HepG2 (cell line): Measurements from ENCODE around the gene ZBTB7A. TPM values are rescaled to one million over a fixed set of nuclear protein-coding genes. Genes with fewer than 3 reads are reported as not detected.
A peak's percentile ranks its signal among the peaks of the same experiment; 100 is the strongest.

Experiments
- ATAC-seq: fragments of 200-7000 bp; cut with Tn5 transposase; 3 replicates; pipeline ENCODE4 v1.9.1; 2020; ENCODE audit warnings: mild to moderate bottlenecking, moderate library complexity
- BruUV-seq: library from RNA; stranded (reverse); fragments of 400-500 nt; replicated peaks from 2 replicates; lab custom pipeline; 2021; lab: Mats Ljungman, UMichigan
- CTCF ChIA-PET: fragments of 300-600 bp; formaldehyde crosslinking; extraction: SDS; loops from one replicate; lab custom pipeline; 2021; ENCODE audit warnings: low total read pairs, inconsistent platforms, low intra/inter-chr PET ratio; lab: Yijun Ruan, JAX
- POLR2A ChIA-PET: fragments of 350-600 bp; sonication (Branson Sonifier 250); formaldehyde crosslinking; loops from one replicate; lab custom pipeline; 2020; ENCODE audit warnings: antibody characterized with exemption, inconsistent platforms; lab: Yijun Ruan, JAX
- DNase-seq: peaks from one replicate; pipeline ENCODE4 v3.0.0-alpha.2; 2015; ENCODE audit warnings: low spot score
- FAIRE-seq: peaks from 3 replicates; lab custom pipeline; 2011; peaks lifted over from hg19 to GRCh38; lab: Jason Lieb, UNC
- H2AFZ ChIP-seq: one replicate; pipeline ENCODE4 v1.6.1; 2011; ENCODE audit warnings: low read length, inconsistent platforms
- H3K27ac ChIP-seq: fragments of 300-600 bp; 3 replicates; pipeline ENCODE4 v1.8.0; 2011; ENCODE audit warnings: mixed run types, mild to moderate bottlenecking, mixed read lengths, low read length, inconsistent platforms; ENCODE audit not compliant: insufficient read depth; ENCODE audit errors: extremely low read length
- H3K27me3 ChIP-seq, 2 experiments: fragments of 200-600 bp in 1 of 2; 2 replicates in 1 of 2; 3 replicates in 1 of 2; pipeline versions ENCODE4 v1.6.0 to v1.8.0; 2011; ENCODE audit warnings: low read length in 2 of 2, mild to moderate bottlenecking in 2 of 2, moderate library complexity in 2 of 2, inconsistent platforms in 1 of 2; ENCODE audit not compliant: insufficient read depth in 2 of 2, control insufficient read depth in 1 of 2
- H3K36me3 ChIP-seq, 2 experiments: fragments of 200-600 bp in 1 of 2; replicated peaks in 1 of 2; 2 replicates in 1 of 2; 3 replicates in 1 of 2; pipeline versions ENCODE4 v1.5.1 to v1.8.0; 2011; ENCODE audit warnings: low read length in 2 of 2, inconsistent platforms in 1 of 2; ENCODE audit not compliant: insufficient read depth in 2 of 2, control insufficient read depth in 1 of 2
- H3K4me1 ChIP-seq: 2 replicates; pipeline ENCODE4 v1.5.1; 2012; ENCODE audit warnings: low read length, inconsistent platforms; ENCODE audit not compliant: insufficient read depth
- H3K4me2 ChIP-seq: 2 replicates; pipeline ENCODE4 v1.6.0; 2011; ENCODE audit warnings: low read depth, low read length, inconsistent platforms
- H3K4me3 ChIP-seq, 3 experiments: fragments of 200-600 bp in 1 of 3; sonication (generic), shearing (Covaris generic) in 1 of 3; replicated peaks in 1 of 3; 2 replicates each; pipeline ENCODE4 v1.5.1; 2011 to 2016; ENCODE audit warnings: low read length in 3 of 3, inconsistent platforms in 2 of 3, low read depth in 2 of 3, mild to moderate bottlenecking in 2 of 3, control low read depth in 1 of 3, mixed read lengths in 1 of 3; ENCODE audit not compliant: insufficient read depth in 1 of 3
- H3K79me2 ChIP-seq: one replicate; pipeline ENCODE4 v1.6.1; 2011; ENCODE audit warnings: low read length, inconsistent platforms; ENCODE audit not compliant: insufficient read depth
- H3K9ac ChIP-seq: 2 replicates; pipeline ENCODE4 v1.6.0; 2011; ENCODE audit warnings: mild to moderate bottlenecking, low read depth, low read length, inconsistent platforms; ENCODE audit not compliant: insufficient read depth
- H3K9me3 ChIP-seq: 2 replicates; pipeline ENCODE4 v1.5.1; 2012; ENCODE audit warnings: mild to moderate bottlenecking, low read length
- H4K20me1 ChIP-seq: 2 replicates; pipeline ENCODE4 v1.6.0; 2011; ENCODE audit warnings: inconsistent platforms, mild to moderate bottlenecking, low read length, moderate library complexity; ENCODE audit not compliant: insufficient read depth
- HIC2 ChIP-seq: sonication (generic); formaldehyde crosslinking; IDR thresholded peaks from 2 replicates; pipeline ENCODE4 v1.9.0; 2022; ENCODE audit warnings: low read depth, missing genetic modification reagents
- HOXA9 ChIP-seq: sonication (generic); formaldehyde crosslinking; IDR thresholded peaks from 2 replicates; pipeline ENCODE4 v1.8.1; 2022; ENCODE audit warnings: missing genetic modification reagents, mild to moderate bottlenecking, moderate library complexity, borderline replicate concordance
- MAFK ChIP-seq, 2 experiments: IDR thresholded peaks in 1 of 2; conservative IDR thresholded peaks in 1 of 2; 2 replicates each; pipeline ENCODE4 v1.6.1; 2011; ENCODE audit warnings: improper control_type of control experiment in 2 of 2, low read length in 2 of 2
- MTA1 ChIP-seq: sonication (generic); formaldehyde crosslinking; IDR thresholded peaks from 2 replicates; pipeline ENCODE4 v1.4.0; 2020; ENCODE audit warnings: missing genetic modification reagents, mild to moderate bottlenecking, borderline replicate concordance
- NR2F6 ChIP-seq, 2 experiments: IDR thresholded peaks; 2 replicates each; pipeline ENCODE4 v1.6.1; 2016; ENCODE audit warnings: antibody characterized with exemption in 1 of 2, mild to moderate bottlenecking in 1 of 2
- RFXAP ChIP-seq: sonication (generic); formaldehyde crosslinking; IDR thresholded peaks from 2 replicates; pipeline ENCODE4 v1.4.0; 2020; ENCODE audit warnings: missing genetic modification reagents, borderline replicate concordance
- SNAPC4 ChIP-seq: sonication (generic); formaldehyde crosslinking; IDR thresholded peaks from 2 replicates; pipeline ENCODE4 v1.4.0; 2020; ENCODE audit warnings: mild to moderate bottlenecking, missing genetic modification reagents
- TAF1 ChIP-seq: sonication (generic); formaldehyde crosslinking; IDR thresholded peaks from 2 replicates; pipeline ENCODE4 v1.4.0; 2020; ENCODE audit warnings: missing genetic modification reagents
- TBX2 ChIP-seq: sonication (generic); formaldehyde crosslinking; IDR thresholded peaks from 2 replicates; pipeline ENCODE4 v1.5.0; 2020; ENCODE audit warnings: missing genetic modification reagents, mild to moderate bottlenecking, borderline replicate concordance
- ZC3H4 ChIP-seq: sonication (generic); formaldehyde crosslinking; IDR thresholded peaks from 2 replicates; pipeline ENCODE4 v1.4.0; 2020; ENCODE audit warnings: missing genetic modification reagents, borderline replicate concordance
- ZNF605 ChIP-seq: sonication (generic); formaldehyde crosslinking; IDR thresholded peaks from 2 replicates; pipeline ENCODE4 v1.8.0; 2022; ENCODE audit warnings: mild to moderate bottlenecking, missing genetic modification reagents
- WGBS: methylation state at CpG from one replicate; pipeline ENCODE4 v1.1.6; 2017; ENCODE audit warnings: low lambda C conversion rate; 5-methylcytosine and 5-hydroxymethylcytosine counted together
- in situ Hi-C: cut with HindIII; loops from 2 replicates; pipeline ENCODE4 v1.10.0; 2017; ENCODE audit warnings: low pct_unique_long_range_greater_than_20kb; ENCODE audit not compliant: extremely low pct_ligation_motif_present
- intact Hi-C: fragments of 100-400 bp; cut with micrococcal nuclease; formaldehyde crosslinking; loops from one replicate; pipeline ENCODE4 v1.10.0; 2022; ENCODE audit not compliant: unreplicated experiment
- polyA plus RNA-seq, 8 experiments: library from polyadenylated mRNA; depleted of rRNA in 3 of 8; stranded (reverse) in 7 of 8; unstranded in 1 of 8; fragments of >200 nt; fragmentation: Illumina TruSeq in 4 of 8; extraction: Trizol in 4 of 8; gene quantifications; 2 replicates each; pipeline versions ENCODE4 v1.2.1 to v1.2.3, GENCODE V29; 2011 to 2016; ENCODE audit warnings: low read depth in 4 of 8, missing spikeins in 1 of 8, mixed read lengths in 1 of 8; ENCODE audit not compliant: insufficient read depth in 1 of 8
- total RNA-seq, 5 experiments: library from RNA; depleted of rRNA; stranded (reverse); fragments of >200 nt; fragmentation: Illumina TruSeq; extraction: Trizol; gene quantifications; 2 replicates each; pipeline ENCODE4 v1.2.3, GENCODE V29; 2016; ENCODE audit warnings: low read depth in 1 of 5
- TF ChIP-seq, protein P1 (sequence below): sonication (generic); formaldehyde crosslinking; IDR thresholded peaks from 2 replicates; pipeline ENCODE4 v1.5.1; 2020; ENCODE audit warnings: missing genetic modification reagents, mild to moderate bottlenecking, borderline replicate concordance
- TF ChIP-seq, protein P2 (sequence below): sonication (generic); formaldehyde crosslinking; IDR thresholded peaks from 2 replicates; pipeline ENCODE4 v1.4.0; 2020; ENCODE audit warnings: missing genetic modification reagents

The ZBTB7A gene
- total and polyA plus RNA-seq, 2 of the 13 experiments (the other 11 are each of a cell fraction or from before 2014, with no cell fraction given), result 3.6 to 4.0 TPM

- intact Hi-C loops, result no loop called here
- Histone ChIP-seq H3K27ac (no peak overlapping the region), H3K27me3 (no peaks in the 10 kb centered on the region), H3K9me3 (no peaks in the 10 kb centered on the region), H4K20me1 (no peaks in the 10 kb centered on the region), H3K79me2 (no peaks in the 10 kb centered on the region), H3K9ac (peak overlapping the region; percentile 41; the same call in 1 of the 2 replicates), H3K4me3 (peak overlapping the region; percentile 78 to 100 (median 81)), H3K4me1 (peaks cover 37% of the 10 kb centered on the region), H2AFZ (peak overlapping the region; percentile 21), H3K4me2 (peak overlapping the region; percentile 95), H3K36me3 (no peaks in the 10 kb centered on the region)
- ChIA-PET POLR2A (interaction anchor here (0.6 to 2.2 kb wide), 8 partner anchors 12 to 145 kb away, joined by 3 to 15 read pairs (median 5); partner anchors contain the start of genes PIAS4 and ZBTB7A), CTCF (no interaction called here)
- FAIRE-seq (no peak), ATAC-seq (peak; percentile 73), DNase-seq (no peak)
- BruUV-seq, result no TSS peak
- in situ Hi-C loops, result no loop called here
- WGBS, result 2% methylated on average over 12 of the region's 33 CpGs
- TF ChIP-seq HIC2 (no peak), RFXAP (CRISPR knock-in tag) (no peak), MAFK (conservative IDR thresholded peaks at IDR 0.05 in 1 of 2, IDR thresholded peaks at IDR 0.05 in 1 of 2; ENCODE audit: low read length in 2 of 2) (no peak), NR2F6 (IDR thresholded peaks at IDR 0.05) (peak; percentile 93), NR2F6 (CRISPR knock-in tag; IDR thresholded peaks at IDR 0.05) (peak; percentile 86), ZNF605 (CRISPR knock-in tag) (no peak), HOXA9 (CRISPR knock-in tag) (no peak), MTA1 (CRISPR knock-in tag) (no peak), TBX2 (0 out of 2 replicates have a peak, but pooled peaks have one; percentile 51), SNAPC4 (no peak), TAF1 (CRISPR knock-in tag) (peak; percentile 22; the same call in 1 of the 2 replicates), ZC3H4 (CRISPR knock-in tag) (no peak)
- TF ChIP-seq, protein P1, sequence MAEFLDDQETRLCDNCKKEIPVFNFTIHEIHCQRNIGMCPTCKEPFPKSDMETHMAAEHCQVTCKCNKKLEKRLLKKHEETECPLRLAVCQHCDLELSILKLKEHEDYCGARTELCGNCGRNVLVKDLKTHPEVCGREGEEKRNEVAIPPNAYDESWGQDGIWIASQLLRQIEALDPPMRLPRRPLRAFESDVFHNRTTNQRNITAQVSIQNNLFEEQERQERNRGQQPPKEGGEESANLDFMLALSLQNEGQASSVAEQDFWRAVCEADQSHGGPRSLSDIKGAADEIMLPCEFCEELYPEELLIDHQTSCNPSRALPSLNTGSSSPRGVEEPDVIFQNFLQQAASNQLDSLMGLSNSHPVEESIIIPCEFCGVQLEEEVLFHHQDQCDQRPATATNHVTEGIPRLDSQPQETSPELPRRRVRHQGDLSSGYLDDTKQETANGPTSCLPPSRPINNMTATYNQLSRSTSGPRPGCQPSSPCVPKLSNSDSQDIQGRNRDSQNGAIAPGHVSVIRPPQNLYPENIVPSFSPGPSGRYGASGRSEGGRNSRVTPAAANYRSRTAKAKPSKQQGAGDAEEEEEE (CRISPR knock-in tag), result no peak
- TF ChIP-seq, protein P2, sequence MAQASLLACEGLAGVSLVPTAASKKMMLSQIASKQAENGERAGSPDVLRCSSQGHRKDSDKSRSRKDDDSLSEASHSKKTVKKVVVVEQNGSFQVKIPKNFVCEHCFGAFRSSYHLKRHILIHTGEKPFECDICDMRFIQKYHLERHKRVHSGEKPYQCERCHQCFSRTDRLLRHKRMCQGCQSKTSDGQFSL (CRISPR knock-in tag), result peak; percentile 19; the same call in 1 of the 2 replicates
Measured at GRCh38 chr19:4077800-4078684, 11.3 kb upstream of the ZBTB7A start.
